ENCODE measurements around the gene CACNA1B. TPM values are rescaled to one million over a fixed set of nuclear protein-coding genes. Genes with fewer than 3 reads are reported as not detected.

CACNA1B gene
- total RNA-seq, 2 donors from 2014 or later: 0.19 to 0.42 TPM

GRCh38 chr9:137978262-137978714 is 100.7 kb downstream of the CACNA1B start:
- no peak for TF ChIP-seq CTCF (IDR thresholded peaks at IDR 0.05)
- H3K27me3 ChIP-seq: no peaks in the 10 kb centered on the region
- no peaks in the 10 kb centered on the region for H3K36me3 ChIP-seq
- no peaks in the 10 kb centered on the region for H3K4me1 ChIP-seq
- no peak for DNase-seq
- H3K9ac ChIP-seq (ENCODE audit: low read depth in 2 of 2, low read length in 2 of 2): no peak overlapping the region
- H3K9me3 ChIP-seq: no peaks in the 10 kb centered on the region
- no peak overlapping the region for H3K4me3 ChIP-seq
- intact Hi-C loops (cut with DNase I): no loop called here
- no peak overlapping the region for H3K27ac ChIP-seq

GRCh38 chr9:137982200-137982599 is 104.6 kb downstream of the CACNA1B start:
- H3K4me1 ChIP-seq: no peaks in the 10 kb centered on the region
- H3K9ac ChIP-seq (ENCODE audit: low read depth in 2 of 2, low read length in 2 of 2): no peak overlapping the region
- H3K36me3 ChIP-seq: no peaks in the 10 kb centered on the region
- H3K4me3 ChIP-seq: no peak overlapping the region
- TF ChIP-seq CTCF (IDR thresholded peaks at IDR 0.05): no peak
- no peak overlapping the region for H3K27ac ChIP-seq
- intact Hi-C loops (cut with DNase I): no loop called here
- no peak for DNase-seq
- no peaks in the 10 kb centered on the region for H3K27me3 ChIP-seq
- H3K9me3 ChIP-seq: no peaks in the 10 kb centered on the region

- no peak for DNase-seq
- Histone ChIP-seq H3K4me3 (no peak overlapping the region), H3K4me1 (no peaks in the 10 kb centered on the region), H3K9ac (ENCODE audit: low read depth in 2 of 2, low read length in 2 of 2) (no peak overlapping the region), H3K27me3 (no peaks in the 10 kb centered on the region), H3K27ac (no peak overlapping the region), H3K36me3 (no peaks in the 10 kb centered on the region), H3K9me3 (no peaks in the 10 kb centered on the region)
- TF ChIP-seq CTCF (IDR thresholded peaks at IDR 0.05): no peak
- intact Hi-C loops (cut with DNase I): no loop called here
Measured at GRCh38 chr9:137984005-137984404, 106.4 kb downstream of the CACNA1B start.

- no peaks in the 10 kb centered on the region for H3K27me3 ChIP-seq
- H3K27ac ChIP-seq: no peak overlapping the region
- no peak overlapping the region for H3K9ac ChIP-seq (ENCODE audit: low read depth in 2 of 2, low read length in 2 of 2)
- H3K4me3 ChIP-seq: no peak overlapping the region
- DNase-seq: no peak
- no peaks in the 10 kb centered on the region for H3K36me3 ChIP-seq
- H3K4me1 ChIP-seq: no peaks in the 10 kb centered on the region
- no peaks in the 10 kb centered on the region for H3K9me3 ChIP-seq
- intact Hi-C loops (cut with DNase I): no loop called here
- TF ChIP-seq CTCF (IDR thresholded peaks at IDR 0.05): no peak
Measured at GRCh38 chr9:137984520-137985257, 107.1 kb downstream of the CACNA1B start.

- DNase-seq: no peak
- Histone ChIP-seq H3K4me1 (no peaks in the 10 kb centered on the region), H3K9ac (ENCODE audit: low read depth in 2 of 2, low read length in 2 of 2) (no peak overlapping the region), H3K9me3 (no peaks in the 10 kb centered on the region), H3K4me3 (no peak overlapping the region), H3K27ac (no peak overlapping the region), H3K27me3 (no peaks in the 10 kb centered on the region), H3K36me3 (no peaks in the 10 kb centered on the region)
- intact Hi-C loops (cut with DNase I): no loop called here
- no peak for TF ChIP-seq CTCF (IDR thresholded peaks at IDR 0.05)
Measured at GRCh38 chr9:137985637-137986071, 108.1 kb downstream of the CACNA1B start.

Measured in colonic mucosa (tissue), 4 donors.